Vagina (tissue), 2 donors: ENCODE measurements around the gene ETV2.

Source experiments
- POLR2A ChIP-seq, 2 donors: fragments of 450-650 bp; IDR thresholded peaks; one replicate each; pipeline ENCODE4 v1.6.1; 2017; ENCODE audit warnings: antibody characterized with exemption in 2 of 2, mild to moderate bottlenecking in 2 of 2, moderate library complexity in 2 of 2
- POLR2AphosphoS5 ChIP-seq, 2 donors: sonication (generic); formaldehyde crosslinking; IDR thresholded peaks; one replicate each; pipeline ENCODE4 v1.9.0; 2017; ENCODE audit warnings: antibody characterized with exemption in 2 of 2, mild to moderate bottlenecking in 2 of 2, low read depth in 1 of 2; ENCODE audit not compliant: insufficient read depth in 1 of 2
- TF ChIP-seq, protein P1 (sequence below), 3 experiments: fragments of 450-650 bp in 2 of 3; fragments of 200-600 bp in 1 of 3; sonication (generic) in 1 of 3; IDR thresholded peaks; one replicate each; pipeline ENCODE4 v1.5.1; 2017 to 2019; ENCODE audit warnings: antibody characterized with exemption in 3 of 3, mild to moderate bottlenecking in 2 of 3, moderate library complexity in 2 of 3

DNA sequence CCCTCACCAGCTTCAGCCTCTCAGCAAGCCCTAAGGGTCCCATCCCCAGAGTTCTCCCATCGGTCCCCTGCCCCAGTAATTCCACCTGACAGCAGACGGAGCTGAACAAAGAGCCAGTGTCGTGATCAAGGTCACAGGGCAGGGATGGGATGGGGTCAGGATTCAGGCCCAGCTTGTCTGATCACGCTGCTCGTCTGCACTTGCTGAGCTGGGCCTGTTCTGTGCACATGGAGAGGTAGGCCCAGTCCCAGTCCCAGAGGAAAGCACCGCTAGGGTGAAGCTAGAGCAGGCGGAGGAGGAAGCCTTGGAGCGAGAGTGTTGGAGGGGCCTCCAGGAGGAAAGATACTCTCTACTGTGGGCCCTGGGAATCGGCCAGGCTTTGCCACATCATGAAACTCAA, 19.8 kb upstream of the ETV2 start:
- TF ChIP-seq, protein P1, sequence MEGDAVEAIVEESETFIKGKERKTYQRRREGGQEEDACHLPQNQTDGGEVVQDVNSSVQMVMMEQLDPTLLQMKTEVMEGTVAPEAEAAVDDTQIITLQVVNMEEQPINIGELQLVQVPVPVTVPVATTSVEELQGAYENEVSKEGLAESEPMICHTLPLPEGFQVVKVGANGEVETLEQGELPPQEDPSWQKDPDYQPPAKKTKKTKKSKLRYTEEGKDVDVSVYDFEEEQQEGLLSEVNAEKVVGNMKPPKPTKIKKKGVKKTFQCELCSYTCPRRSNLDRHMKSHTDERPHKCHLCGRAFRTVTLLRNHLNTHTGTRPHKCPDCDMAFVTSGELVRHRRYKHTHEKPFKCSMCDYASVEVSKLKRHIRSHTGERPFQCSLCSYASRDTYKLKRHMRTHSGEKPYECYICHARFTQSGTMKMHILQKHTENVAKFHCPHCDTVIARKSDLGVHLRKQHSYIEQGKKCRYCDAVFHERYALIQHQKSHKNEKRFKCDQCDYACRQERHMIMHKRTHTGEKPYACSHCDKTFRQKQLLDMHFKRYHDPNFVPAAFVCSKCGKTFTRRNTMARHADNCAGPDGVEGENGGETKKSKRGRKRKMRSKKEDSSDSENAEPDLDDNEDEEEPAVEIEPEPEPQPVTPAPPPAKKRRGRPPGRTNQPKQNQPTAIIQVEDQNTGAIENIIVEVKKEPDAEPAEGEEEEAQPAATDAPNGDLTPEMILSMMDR (IDR thresholded peaks at IDR 0.05): no peak
- TF ChIP-seq POLR2A (IDR thresholded peaks at IDR 0.05) (no peak), POLR2AphosphoS5 (IDR thresholded peaks at IDR 0.05; ENCODE audit: insufficient read depth in 1 of 2, low read depth in 1 of 2) (no peak)
